ENCODE results near the gene CCDC134.

The CCDC134 gene

DNA sequence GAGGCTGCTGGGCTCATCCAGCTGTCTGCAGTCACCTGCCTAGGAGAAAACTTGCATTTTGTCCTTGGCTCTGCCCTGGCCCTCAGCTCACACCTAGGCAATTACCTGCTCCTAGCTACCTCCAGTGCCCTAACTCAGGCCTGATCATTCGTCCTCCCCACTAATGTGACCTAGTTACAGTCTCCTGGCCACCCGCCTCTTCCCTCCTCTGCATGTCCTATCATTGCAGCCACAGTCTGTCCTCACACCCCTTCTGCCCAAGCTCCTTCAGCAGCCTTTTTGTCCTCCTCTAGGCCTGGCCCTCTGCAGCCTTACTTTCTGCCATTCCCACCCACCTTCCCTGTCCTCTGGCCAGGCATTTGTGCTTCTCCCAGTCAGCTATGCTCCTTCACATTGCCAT, 17.7 kb upstream of the CCDC134 start:
- DNase-seq (ENCODE audit: low read depth, low spot score), result no peak

DNA sequence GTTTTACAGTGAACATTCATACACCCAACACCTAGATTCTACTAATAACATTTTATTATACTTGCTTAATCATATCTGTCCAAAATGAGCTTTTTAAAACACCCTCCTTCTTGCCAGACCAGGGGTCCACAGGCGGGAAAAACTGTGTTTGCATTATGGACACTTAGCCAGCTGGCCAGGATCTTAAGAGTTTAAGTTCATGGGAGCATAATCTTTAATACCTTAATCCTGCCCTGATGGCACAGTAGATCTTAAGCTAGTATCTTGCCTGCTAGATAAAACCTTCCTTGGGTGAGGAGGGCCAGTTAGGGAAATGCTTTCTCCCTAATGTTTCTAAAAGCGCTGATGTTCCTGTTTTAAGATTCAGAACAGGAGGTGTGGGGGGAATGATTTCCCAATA, 13.1 kb upstream of the CCDC134 start:
- DNase-seq (ENCODE audit: low read depth, low spot score), result no peak

DNA sequence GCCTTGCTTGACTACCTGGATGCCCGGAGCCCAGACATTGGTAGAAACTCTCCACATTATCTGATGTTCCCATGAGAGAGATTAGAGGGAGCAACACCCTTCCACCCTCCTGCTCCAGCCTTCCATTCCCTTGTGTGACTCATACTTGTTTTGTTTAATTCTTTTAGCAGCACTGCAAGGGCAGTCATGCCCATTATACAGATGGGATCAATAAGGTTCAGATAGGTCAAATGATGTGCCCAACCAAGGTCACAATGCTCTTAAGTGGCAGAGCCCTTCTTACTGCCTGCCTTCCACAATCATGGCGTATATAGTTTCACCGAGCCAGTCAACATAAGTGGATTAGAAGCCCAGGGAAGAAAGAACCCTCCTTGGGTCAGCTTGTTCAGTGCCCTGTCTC, 6.6 kb upstream of the CCDC134 start:
- DNase-seq (ENCODE audit: low read depth, low spot score), result no peak

DNA sequence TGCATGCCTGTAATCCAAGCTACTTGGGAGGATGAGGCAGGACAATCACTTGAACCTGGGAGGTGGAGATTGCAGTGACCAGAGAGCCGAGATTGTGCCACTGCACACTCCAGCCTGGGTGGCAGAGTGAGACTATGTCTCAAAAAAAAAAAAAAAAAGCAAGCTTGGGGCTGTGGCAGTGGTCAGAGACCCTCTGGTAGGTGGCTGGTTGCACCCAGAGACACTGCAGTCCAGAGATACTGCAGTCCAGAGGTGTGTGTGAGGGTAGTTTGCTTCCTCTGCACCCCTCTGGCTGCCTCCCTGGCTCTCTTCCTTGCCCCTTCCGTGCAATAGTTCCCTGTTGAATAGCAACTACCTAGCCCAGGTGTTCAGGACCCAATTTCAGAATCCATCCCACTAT, 1.7 kb upstream of the CCDC134 start:
- DNase-seq (ENCODE audit: low read depth, low spot score), result no peak

DNA sequence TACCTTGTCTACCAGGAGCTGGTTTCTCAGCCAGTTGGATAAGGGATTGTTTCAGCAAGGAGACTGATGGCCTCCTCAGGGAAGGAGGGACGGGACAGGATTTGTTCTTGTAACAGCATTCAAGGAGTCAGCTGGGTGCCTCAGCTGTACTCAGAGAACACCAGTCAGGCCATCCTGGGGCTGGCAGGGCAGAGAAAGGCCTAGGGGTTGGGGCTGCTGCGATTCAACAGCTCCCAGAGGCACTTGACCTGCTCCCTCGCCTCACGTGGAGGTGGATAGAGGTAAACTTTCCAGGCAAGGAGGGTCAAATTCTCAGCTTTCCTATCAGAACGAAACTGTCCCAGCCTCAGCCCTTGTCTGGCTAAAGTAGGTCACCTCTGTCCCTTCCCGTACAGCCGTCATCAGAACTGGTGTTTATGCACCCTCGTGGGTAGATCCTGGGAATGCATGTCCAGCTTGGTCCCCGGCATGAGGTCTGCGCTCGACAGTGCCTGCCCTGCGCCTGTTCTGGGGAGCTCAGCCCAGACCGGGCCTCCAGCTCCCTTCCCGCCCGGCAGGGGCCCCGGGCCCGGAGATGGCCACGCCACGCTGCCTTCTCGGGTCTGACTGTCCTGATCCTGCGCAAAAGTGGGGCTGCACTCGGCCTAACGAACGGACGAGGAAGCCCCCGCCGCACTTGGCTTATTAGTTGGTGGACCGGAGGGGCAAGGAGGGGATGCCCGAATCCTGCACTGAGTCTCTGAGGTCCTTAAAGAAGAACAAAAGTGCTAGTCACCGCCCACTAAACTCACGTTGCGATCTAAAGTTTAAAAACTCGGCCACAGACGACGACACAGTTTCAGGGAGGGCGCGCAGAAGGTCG, 762 bp upstream of the CCDC134 start:
- no peak for DNase-seq (ENCODE audit: low read depth, low spot score)

DNA sequence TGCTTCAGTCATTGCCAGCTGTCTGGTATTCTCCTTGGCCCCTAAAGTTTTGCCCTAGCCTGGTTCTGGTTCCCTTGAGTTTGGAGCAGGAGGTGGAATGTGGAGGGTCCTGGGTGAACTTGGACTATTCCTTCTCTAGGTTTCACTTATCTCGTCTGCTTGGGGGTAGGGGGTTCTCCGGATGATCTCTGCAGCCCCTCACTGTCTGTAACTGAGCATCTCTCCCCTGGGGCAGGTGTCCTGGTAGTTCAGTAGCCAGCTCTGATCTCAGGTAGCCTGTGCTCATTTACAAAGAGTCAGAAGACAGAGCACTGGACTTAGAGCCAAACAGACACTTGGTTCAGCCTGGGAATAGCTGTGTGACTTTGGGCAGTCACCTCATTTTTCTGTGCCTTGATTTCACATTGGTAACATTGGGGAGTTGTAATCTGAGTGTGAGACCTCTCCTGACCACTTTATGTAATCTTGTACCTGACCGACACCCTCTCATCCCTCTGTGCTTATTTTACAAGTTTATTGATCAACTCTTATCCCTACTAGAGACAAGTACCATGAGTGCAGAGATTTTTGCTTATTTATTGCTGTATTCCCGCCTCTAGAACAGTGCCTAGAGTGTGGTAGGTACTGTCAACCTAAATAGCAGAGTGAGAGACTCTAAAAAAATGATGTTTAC, 804 bp downstream of the CCDC134 start:
- no peak for DNase-seq (ENCODE audit: low read depth, low spot score)

DNA sequence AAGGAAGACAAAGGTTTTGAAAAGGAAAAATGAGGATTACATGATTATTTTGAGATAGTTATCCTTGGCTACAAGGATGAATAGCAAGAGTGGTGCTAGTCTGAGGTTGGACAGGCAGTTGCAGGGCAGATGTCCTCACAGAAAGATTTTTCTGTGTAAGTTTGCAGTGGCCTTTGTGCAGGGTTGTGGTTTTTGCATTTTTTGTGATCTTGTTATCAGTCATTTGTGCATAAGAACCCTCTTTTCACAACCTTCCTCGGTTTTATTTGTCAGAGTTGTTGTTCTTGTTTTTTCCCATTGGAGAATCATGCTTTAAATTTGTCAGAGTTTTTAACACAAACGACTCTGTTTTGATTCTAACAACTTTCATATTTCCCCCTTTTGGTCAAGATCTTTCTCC, 1.4 kb downstream of the CCDC134 start:
- DNase-seq (ENCODE audit: low read depth, low spot score), result no peak

DNA sequence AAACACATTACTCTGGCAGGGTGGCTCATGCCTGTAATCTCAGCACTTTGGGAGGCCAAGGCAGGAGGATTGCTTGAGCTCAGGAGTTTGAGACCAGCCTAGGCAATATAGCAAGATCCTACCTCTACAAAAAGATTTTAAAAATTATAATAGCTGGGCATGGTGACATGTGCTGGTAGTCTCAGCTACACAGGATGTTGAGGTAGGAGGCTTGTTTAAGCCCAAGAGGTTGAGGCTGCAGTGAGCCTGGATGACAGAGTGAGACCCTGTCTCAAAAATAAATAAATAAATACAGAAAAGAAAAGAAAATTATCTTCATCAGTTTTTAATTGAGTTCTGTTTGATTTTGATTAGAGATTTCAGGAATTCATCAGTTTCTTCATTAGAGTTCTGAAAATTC, 5.2 kb downstream of the CCDC134 start:
- DNase-seq (ENCODE audit: low read depth, low spot score), result no peak

DNA sequence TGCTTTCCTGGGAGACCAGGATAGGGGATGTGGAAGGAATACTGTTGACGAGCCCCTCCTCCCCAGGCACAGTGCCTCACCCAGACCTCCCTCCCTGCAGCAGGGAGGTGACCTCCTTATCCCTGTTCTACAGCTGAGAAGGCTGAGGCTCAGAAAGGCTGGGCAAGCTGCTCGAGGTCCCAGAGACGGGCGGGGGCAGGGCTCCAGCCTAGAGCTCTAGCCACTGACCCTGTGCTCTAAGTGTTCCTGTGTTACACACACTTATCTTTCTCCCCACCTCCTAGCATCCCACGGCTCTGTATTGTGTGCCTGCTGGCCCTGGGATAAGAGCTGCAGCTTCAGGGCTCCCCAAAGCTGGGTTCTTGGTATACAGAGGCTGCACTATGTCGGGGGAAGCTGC, 7.9 kb downstream of the CCDC134 start:
- no peak for DNase-seq (ENCODE audit: low read depth, low spot score)

DNA sequence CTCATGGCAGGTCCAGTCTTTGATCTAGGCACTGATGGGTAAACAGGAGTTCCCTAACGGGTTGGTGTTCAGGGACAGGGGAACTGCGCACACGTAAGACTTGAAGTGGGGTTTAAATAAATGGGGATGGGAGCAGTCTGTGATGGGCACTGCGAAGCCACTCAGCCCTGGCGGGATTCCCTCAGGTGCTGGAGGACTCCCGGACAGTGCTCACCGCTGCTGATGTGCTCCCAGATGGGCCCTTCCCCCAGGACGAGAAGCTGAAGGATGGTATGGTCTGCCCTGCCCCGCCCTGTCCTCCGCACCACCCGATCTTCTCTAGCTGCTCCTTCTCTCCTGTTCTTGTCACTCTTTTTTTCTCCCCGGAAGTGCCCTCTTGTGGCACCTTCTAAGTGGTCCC, 9.5 kb downstream of the CCDC134 start:
- no peak for DNase-seq (ENCODE audit: low read depth, low spot score)

DNA sequence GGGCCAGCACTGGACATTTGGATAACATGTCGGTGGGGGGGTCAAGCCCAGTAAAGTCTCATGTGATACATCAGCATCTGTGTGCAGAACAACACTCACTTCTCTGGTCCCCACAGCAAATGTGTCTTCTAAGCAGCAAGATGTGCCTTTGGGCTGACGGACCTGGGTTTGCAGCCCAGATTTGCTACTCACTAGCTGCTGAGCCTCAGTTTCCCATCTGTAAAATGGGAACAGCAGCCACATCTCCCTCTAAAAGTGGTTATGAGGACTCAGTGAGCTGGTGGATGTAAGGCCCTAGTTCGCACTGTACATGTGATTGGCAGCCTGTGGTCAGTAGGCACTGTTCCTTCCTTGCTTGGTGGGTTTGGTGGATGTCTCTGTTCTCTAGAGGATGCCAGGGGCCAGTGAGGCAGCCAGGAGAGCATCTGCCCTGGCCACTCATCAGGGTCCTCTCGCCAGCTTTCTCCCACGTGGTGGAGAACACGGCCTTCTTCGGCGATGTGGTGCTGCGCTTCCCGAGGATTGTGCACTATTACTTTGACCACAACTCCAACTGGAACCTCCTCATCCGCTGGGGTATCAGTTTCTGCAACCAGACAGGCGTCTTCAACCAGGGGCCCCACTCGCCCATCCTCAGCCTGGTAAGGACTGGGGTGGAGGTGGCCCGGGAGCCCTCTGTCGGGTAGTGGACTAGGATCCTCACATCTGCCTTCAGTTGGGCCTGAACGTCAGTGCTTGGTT, 12.5 kb downstream of the CCDC134 start:
- DNase-seq (ENCODE audit: low read depth, low spot score), result no peak

DNA sequence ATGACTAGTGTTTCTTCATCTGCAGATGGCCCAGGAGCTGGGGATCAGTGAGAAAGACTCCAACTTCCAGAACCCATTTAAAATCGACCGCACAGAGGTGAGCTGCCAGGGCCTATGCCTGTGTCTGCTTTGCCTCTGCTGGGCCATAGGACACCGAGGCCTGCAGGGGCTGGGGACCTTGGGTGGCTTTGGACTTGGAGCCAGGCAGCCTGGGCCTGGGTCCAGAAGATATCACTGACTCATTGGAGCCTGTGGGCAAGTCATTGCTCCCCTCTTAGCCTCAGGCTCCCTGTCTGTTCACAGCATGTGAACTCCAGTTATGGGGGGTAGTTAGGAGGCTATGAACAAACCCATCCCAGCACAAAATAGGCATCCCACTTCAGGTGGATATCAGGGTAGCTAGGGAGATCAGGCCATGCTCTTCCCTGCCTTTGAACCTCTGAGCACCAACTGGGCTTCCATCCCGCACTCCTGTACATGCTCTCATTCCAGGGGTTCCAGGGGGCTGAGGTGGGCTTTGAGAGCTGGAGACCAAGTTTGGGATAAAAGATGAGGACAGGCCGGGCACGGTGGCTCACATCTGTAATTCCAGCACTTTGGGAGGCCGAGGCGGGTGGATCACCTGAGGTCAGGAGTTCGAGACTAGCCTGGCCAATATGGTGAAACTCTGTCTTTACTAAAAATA, 13.4 kb downstream of the CCDC134 start:
- DNase-seq (ENCODE audit: low read depth, low spot score), result no peak

DNA sequence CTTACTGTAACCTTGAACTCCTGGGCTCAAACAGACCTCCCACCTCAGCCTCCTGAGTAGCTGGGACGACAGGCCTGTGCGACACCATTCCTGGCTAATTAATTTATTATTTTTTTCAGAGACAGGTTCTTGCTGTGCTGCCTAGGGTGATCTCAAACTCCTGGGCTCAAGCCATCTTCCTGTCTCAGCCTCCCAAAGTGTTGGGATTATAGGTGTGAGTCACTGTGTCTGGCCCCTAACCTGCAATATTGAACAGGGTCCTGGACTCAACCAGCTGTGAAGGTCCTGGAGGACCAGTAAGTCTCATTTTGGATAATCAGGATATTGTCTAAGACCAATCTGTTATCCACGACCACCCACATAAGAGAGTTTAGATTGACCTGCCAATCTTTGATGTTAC, 15.2 kb downstream of the CCDC134 start:
- DNase-seq (ENCODE audit: low read depth, low spot score), result no peak

DNA sequence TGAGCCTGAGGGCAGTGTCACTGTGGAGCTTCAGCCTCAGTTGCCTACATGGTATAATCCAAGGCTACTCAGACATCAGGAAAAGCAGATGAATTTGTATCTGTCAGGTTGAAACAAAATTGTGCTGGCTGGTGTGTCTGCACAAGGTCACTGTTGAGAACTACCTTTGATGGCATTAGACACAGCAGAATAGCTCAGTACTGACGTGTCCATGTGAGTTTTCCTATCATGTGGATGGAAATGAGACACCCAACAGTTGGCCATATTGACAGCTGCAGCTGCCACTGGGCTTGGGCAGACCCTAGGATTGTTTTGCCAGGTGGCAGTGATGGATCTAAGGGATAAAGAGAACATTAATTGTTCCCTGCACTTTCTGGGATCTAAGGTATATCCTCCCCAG, 15.8 kb downstream of the CCDC134 start:
- DNase-seq (ENCODE audit: low read depth, low spot score), result no peak

DNA sequence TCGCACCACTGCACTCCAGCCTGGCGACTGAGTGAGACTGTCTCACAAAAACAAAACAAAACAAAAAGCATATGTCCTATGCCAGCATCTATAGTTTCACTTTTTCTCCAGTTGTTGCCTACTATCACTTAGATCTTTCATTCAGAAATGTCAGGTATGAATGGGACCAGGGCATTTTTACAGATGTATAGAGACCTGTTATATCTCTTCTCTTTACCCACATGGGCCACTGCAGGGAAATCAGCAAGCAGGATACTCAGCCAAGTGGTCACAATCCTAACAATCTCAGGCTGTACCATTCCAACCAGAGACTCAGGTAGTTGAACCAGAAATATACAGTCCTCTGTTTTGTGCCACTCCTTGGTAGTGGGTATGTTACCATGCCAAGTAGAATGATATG, 16.4 kb downstream of the CCDC134 start:
- no peak for DNase-seq (ENCODE audit: low read depth, low spot score)

DNA sequence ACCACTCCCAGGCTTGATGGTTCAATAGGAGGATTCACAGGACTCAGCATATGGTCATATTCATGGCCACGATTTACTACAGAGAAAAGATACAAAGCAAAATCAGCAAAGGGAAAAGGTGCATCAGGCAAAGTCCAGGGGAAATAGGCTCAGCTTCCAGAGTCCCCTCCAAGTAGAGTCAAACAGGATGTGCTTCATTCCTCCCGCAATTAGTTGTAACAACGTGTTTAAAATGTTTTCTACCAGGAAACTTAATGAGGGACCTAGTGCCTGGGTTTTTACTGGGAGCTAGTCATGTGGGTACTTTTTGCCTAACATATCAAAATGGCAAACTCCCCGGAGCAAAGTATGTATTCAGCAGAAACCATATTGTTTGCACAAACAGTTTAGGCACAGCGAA, 17.5 kb downstream of the CCDC134 start:
- DNase-seq (ENCODE audit: low read depth, low spot score), result no peak

DNA sequence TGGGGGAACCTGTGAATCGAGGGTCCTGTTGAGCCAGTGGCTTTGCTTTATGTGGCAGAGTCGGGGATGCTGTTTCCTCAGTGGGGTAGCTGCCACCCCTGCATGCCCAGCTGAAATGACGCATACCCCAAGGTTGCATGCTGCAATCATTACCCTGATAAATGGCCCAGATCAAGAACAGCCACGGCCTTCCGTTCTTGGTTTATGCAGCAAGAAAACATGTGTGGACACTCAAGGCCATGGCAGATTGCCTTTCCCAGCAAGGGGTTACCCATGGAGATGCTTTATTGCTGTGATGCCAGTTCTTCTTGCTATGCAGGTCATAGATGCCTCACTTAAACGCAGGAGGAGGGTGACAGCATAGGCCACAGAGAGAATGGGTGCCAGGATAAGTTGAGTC, 18.1 kb downstream of the CCDC134 start:
- DNase-seq (ENCODE audit: low read depth, low spot score), result no peak

DNA sequence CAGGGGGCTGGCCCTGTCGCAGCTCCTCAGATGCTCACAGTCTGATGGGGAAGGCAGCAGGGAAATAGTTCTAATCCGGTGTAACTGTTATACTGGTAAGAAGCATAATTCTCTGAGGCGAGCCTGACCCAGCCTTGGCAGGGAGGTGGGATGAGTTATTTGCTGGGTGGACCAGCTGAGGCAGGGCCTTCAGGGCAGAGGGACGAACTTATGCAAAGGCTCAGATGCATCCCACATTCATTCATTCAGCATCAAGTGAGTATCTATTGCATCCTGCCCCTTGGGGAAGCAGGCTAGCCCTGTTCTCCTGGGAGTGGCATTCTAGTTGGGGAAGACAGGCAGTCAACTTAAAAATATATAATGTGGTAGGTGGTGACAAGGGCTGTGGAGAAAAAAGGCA, 18.8 kb downstream of the CCDC134 start:
- DNase-seq (ENCODE audit: low read depth, low spot score), result no peak

DNA sequence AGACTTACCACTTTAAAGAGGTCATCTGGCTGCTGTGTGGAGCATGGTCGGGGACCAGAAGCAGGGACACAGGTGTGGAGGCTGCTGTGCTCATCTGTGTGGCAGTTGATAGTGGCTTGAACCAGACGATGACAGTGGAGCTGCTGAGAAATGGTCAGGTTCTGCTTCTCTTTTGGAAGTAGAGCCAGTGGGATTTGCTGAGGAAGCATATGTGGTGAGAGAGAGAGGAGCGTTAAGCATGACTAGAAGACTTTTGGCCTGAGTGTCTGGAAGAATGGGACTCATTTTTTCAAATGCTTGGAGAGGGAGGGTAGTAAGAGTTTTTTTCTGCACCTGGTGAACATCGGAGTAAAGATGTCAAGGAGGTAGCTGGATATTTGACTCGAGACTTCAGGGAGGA, 20.0 kb downstream of the CCDC134 start:
- DNase-seq (ENCODE audit: low read depth, low spot score), result no peak

DNA sequence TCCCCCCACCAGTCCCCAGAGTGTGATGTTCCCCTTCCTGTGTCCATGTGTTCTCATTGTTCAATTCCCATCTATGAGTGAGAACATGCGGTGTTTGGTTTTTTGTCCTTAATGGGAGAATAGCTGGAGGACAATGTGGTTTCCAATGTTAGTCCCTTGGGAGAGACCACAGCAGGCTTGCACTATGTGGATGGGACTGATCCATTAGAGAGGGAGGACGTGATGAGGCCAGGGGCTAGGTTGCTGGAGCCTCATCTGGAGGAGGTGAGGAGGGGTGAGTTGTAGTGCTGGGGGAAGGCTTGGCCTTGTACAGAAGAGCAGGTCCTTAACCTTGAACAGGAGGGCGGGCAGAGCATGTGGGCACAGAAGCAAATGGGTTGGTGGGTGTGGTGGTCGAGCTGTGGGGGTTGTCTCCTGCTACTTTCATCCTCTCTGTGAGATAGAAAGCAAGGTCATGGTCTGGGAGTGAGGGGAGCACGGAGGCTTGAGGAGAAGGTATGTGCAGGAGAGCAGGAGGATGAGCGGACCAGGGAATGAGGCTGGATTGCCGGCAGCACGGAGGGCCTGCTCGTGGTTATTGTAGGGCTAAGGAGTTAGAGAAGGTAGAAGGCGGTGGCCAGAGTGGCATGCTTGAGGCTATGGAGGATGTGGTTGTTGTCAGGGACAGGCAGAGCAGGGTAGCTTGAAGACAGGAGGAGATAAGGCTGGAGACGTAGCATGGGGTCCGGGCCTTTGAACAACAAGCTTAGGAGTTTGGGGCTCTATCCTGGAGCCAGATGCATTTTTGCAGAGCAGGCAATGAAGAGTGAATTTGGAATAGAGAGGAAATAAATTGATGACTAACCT, 21.2 kb downstream of the CCDC134 start:
- DNase-seq (ENCODE audit: low read depth, low spot score), result no peak
